ENCODE results near the gene KMT2E.
"Not testable (repeated sequence)": the region's sequence is repeated elsewhere in the genome, so short reads cannot be mapped to it uniquely, and the experiment has no call there.

KMT2E gene

GRCh38 chr7:105032553-105033214, 18.7 kb downstream of the KMT2E start:
- DNase-seq: no peak

GRCh38 chr7:105035349-105035748, 21.3 kb downstream of the KMT2E start:
- DNase-seq: no peak

- no peak for DNase-seq
Observed at GRCh38 chr7:105036217-105037168, 22.5 kb downstream of the KMT2E start.

GRCh38 chr7:105037319-105037718, 23.3 kb downstream of the KMT2E start:
- DNase-seq: no peak

- no peak for DNase-seq
Observed at GRCh38 chr7:105044449-105045070, 30.6 kb downstream of the KMT2E start.

- peak; percentile 63 for DNase-seq
Observed at GRCh38 chr7:105046414-105046813, 32.4 kb downstream of the KMT2E start.

GRCh38 chr7:105047932-105048331, 33.9 kb downstream of the KMT2E start:
- no peak for DNase-seq

- DNase-seq: no peak
Observed at GRCh38 chr7:105050493-105050892, 36.5 kb downstream of the KMT2E start.

GRCh38 chr7:105050899-105051298, 36.9 kb downstream of the KMT2E start:
- not testable (repeated sequence) for DNase-seq

- no peak for DNase-seq
Observed at GRCh38 chr7:105055084-105055483, 41.1 kb downstream of the KMT2E start.

- DNase-seq: no peak
Observed at GRCh38 chr7:105055621-105056020, 41.6 kb downstream of the KMT2E start.

- DNase-seq: no peak
Observed at GRCh38 chr7:105057472-105057871, 43.5 kb downstream of the KMT2E start.

- no peak for DNase-seq
Observed at GRCh38 chr7:105060437-105060836, 46.4 kb downstream of the KMT2E start.

- DNase-seq: no peak
Observed at GRCh38 chr7:105060923-105061322, 46.9 kb downstream of the KMT2E start.

GRCh38 chr7:105065104-105065503, 51.1 kb downstream of the KMT2E start:
- no peak for DNase-seq

- no peak for DNase-seq
Observed at GRCh38 chr7:105067691-105068090, 53.7 kb downstream of the KMT2E start.

GRCh38 chr7:105068886-105069285, 54.9 kb downstream of the KMT2E start:
- DNase-seq: no peak

GRCh38 chr7:105073143-105073542, 59.1 kb downstream of the KMT2E start:
- DNase-seq: no peak

- no peak for DNase-seq
Observed at GRCh38 chr7:105079348-105079747, 65.3 kb downstream of the KMT2E start.

GRCh38 chr7:105084581-105084980, 70.6 kb downstream of the KMT2E start:
- DNase-seq: no peak

GRCh38 chr7:105086850-105087249, 72.8 kb downstream of the KMT2E start:
- no peak for DNase-seq

- no peak for DNase-seq
Observed at GRCh38 chr7:105087981-105088380, 74.0 kb downstream of the KMT2E start.

- no peak for DNase-seq
Observed at GRCh38 chr7:105088456-105088855, 74.5 kb downstream of the KMT2E start.

- no peak for DNase-seq
Observed at GRCh38 chr7:105094966-105095365, 81.0 kb downstream of the KMT2E start.

Data from fibroblast of skin of right quadriceps (primary cell).